GM19238 (cell line): ENCODE data around the gene TNFRSF13B.
"Not testable (repeated sequence)": the region's sequence is repeated elsewhere in the genome, so short reads cannot be mapped to it uniquely, and the experiment has no call there.

Experiments used
- DNase-seq: peaks from one replicate; pipeline ENCODE4 v3.0.0; 2011; ENCODE audit warnings: low spot score; ENCODE audit not compliant: insufficient read length

The TNFRSF13B gene

DNA sequence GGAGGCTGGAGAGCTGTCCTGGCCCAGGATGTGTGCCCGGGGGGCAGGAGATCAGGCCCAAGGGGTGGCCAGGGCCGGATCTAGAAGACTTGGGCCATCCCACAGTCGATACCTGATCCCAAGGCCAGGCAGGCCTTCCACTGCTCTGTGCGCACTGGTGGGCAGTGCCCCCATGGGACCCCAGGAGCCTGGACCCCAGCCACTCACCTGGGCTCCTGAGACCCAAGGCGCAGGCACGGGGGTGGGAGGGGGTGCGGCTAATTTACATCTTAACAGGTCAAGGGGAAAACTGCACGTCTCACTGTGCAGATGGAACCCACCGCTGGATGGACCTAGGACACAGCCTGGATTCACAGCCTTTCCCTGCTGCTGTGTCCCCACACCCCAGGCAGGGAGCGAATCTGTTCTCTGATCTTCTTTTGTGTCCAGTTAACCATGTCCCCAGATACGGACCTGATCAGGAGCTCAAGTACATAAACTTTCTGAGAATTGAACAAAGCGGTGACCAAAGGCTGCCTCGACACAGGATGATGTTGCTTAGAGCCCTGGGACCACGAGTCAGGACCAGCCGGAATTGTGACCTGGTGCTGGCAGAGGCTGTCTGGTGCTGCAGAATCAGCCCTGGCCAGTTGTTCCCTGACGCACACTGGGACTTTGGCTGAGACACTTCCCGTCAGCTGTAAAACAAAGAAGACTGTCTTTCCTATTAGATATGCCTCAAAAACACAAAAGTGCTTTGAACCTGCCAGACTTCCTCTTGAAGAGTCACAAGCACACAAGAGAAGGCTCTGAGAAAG is 60.6 kb downstream of the TNFRSF13B start:
- DNase-seq: no peak

- no peak for DNase-seq
Observed at GRCh38 chr17:16910341-16910740, 61.6 kb downstream of the TNFRSF13B start.

DNA sequence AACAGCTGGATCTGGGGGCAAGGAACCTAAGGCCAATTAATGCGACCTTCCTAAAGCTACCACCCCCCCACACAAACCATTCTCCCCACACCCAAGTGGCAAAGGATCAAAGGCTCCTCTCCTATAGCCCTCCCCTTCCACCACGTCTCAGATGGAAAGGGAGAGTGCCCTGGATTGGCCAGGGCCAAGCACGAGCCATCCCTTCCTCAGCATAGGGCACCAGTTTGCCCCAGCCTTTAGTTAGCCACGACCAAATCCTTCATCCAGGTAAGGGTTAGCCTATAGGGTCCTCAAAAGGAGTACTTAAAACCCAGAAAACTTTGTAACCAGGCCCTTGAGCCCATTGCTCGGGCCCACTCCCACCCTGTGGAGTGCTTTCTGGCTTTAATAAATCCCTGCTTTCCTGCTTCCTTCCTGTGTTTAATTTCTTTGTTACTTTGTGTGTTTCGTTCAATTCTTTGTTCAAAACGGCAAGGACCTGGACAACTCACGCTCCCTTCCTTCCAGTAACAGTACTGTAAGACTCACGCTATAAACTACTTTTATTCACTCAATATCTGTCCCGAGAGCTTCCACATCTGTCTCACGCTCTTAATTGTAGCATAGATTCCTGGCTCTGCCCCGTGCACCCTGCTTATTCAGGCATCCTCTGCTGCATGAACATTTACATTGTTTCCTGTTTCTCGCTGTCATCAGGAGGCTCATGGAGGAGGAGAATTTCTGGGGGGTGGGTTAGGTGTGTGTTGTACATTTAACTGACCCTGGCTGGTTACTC is 62.3 kb downstream of the TNFRSF13B start:
- DNase-seq: no peak

- no peak for DNase-seq
Observed at GRCh38 chr17:16908273-16908672, 63.6 kb downstream of the TNFRSF13B start.

- DNase-seq: no peak
Observed at GRCh38 chr17:16906680-16907079, 65.2 kb downstream of the TNFRSF13B start.

- DNase-seq: no peak
Observed at GRCh38 chr17:16905593-16906191, 66.2 kb downstream of the TNFRSF13B start.

GRCh38 chr17:16903070-16903469 is 68.8 kb downstream of the TNFRSF13B start:
- DNase-seq: not testable (repeated sequence)

DNA sequence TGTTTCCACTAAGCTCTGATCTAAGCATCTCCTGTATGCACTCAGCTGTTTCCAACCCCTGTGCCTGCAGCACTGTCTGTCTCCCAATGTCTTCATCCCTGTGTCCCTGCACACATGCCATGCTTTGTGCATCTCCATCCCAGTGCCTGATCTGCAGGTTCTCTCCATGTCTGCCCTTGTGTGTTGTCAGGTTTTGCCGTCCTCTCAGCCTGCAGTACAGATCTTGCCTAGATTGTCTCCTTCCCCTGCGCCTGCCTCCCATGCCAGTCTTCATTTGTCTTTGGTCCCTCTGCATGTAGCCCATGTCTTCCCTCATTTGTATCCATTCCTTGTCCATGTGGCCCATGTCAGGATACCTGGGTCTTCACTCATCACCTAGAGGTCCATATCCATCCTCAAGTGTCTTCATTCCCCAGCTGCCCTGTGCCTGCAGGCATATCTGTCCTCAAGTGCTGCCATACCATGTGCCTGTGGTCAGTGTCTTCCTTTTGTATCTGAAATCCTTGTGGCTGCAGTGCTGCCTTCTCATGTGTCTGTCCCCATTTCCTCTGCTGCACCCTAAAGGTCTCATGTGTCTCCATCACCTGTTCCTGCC is 71.5 kb downstream of the TNFRSF13B start:
- no peak for DNase-seq

- not testable (repeated sequence) for DNase-seq
Observed at GRCh38 chr17:16897211-16897896, 74.6 kb downstream of the TNFRSF13B start.

- DNase-seq: not testable (repeated sequence)
Observed at GRCh38 chr17:16896235-16896634, 75.7 kb downstream of the TNFRSF13B start.

GRCh38 chr17:16893527-16893926 is 78.4 kb downstream of the TNFRSF13B start:
- DNase-seq: not testable (repeated sequence)

GRCh38 chr17:16892876-16893454 is 79.0 kb downstream of the TNFRSF13B start:
- not testable (repeated sequence) for DNase-seq

- no peak for DNase-seq
Observed at GRCh38 chr17:16889088-16889465, 82.8 kb downstream of the TNFRSF13B start.
